Measurements from ENCODE around the gene CLCN3. TPM values are rescaled to one million over a fixed set of nuclear protein-coding genes. Genes with fewer than 3 reads are reported as not detected.
A peak's percentile ranks its signal among the peaks of the same experiment; 100 is the strongest.
"Not testable (repeated sequence)": the region's sequence is repeated elsewhere in the genome, so short reads cannot be mapped to it uniquely, and the experiment has no call there.

CLCN3 gene
- total RNA-seq, 1 experiment from 2014 or later: 17.5 TPM

DNA sequence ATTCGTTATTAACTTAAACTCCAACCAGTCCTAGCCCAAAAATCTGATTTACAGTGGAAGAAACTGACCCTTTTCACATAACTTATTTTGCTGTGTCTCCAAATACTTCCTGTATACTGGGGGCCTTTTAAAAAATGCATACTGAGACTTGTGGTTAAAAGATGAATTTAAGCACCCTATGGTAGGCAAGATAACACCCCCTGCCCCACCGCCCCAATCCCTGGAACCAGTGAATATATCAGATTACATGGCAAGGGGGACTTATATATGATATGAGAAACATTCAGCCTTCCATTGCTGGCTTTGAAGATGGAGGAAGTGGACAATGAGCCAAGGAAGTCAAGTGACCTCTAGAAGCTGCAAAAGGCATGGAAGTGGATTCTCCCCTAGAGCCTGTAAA lies 3.1 kb upstream of the CLCN3 start:
- no peak for DNase-seq (ENCODE audit: low spot score)

DNA sequence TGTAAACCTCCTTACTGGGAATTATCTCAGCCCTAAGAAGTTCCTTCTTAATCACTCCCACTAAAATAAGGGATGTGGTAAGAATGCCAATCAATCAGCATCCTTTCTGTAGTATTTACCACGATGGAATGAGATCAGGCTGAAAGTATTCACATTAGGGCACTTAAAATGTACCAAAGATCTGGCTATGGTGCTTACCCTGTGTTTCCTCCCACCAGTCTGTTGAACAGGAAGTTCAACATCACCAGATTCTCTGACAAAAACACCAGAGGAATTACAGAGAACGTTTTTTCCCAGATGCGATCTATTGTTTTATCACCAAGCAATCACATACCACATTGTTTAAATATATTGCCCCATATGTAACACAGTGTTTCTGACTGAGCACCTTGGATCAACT lies 2.1 kb upstream of the CLCN3 start:
- no peak for DNase-seq (ENCODE audit: low spot score)

DNA sequence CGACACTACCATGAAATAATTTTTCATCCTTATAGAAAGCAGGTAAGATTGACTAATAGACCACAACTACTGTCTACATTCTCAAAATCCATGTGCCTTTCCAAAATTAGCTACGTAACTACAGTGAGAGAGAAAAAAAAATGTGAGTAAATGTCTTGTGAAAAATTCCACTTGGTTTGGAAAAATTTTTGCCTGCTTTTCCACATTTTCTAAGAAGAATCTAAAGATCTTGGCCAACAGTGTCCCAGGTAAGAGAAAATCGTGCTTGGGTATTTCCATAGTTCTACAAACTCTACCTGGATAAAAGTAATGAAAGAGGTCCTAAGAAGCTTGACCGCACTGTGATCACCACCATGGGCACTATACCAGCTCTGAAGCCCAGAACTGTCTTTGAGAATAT lies 1.4 kb upstream of the CLCN3 start:
- DNase-seq (ENCODE audit: low spot score): no peak

DNA sequence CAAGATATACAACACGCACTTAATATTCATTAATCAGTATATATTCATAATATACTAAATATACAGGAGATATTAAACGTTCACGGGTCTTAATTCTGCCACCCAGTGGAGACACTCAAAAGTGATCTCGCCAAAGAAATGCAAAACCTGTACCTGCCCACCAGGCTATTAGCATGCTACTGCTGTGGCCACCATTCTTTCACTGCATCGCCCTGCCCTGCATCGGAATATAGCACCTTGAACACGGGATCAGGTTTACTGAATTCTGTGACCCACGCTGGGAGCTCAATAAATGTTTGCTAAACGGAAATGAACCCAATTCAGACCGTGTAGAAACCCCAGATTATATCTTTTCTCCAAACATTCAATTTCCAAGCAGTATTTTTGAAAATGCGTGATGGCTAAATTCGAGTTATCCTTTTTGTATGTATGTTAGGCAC lies 840 bp upstream of the CLCN3 start:
- peak; percentile 77 for DNase-seq (ENCODE audit: low spot score)

DNA sequence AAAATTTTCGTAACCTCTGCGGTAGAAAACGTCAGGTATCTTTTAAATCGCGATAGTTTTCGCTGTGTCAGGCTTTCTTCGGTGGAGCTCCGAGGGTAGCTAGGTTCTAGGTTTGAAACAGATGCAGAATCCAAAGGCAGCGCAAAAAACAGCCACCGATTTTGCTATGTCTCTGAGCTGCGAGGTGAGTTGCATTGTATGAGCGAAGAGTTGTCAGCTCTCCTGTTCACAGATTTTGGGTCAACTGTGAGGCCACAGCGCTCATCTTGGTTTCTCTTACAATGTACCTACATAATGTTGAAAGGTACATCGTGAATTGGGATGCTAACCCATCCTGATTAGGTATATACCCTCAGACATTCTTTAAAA lies 486 bp downstream of the CLCN3 start:
- DNase-seq (ENCODE audit: low spot score): peak; percentile 43

DNA sequence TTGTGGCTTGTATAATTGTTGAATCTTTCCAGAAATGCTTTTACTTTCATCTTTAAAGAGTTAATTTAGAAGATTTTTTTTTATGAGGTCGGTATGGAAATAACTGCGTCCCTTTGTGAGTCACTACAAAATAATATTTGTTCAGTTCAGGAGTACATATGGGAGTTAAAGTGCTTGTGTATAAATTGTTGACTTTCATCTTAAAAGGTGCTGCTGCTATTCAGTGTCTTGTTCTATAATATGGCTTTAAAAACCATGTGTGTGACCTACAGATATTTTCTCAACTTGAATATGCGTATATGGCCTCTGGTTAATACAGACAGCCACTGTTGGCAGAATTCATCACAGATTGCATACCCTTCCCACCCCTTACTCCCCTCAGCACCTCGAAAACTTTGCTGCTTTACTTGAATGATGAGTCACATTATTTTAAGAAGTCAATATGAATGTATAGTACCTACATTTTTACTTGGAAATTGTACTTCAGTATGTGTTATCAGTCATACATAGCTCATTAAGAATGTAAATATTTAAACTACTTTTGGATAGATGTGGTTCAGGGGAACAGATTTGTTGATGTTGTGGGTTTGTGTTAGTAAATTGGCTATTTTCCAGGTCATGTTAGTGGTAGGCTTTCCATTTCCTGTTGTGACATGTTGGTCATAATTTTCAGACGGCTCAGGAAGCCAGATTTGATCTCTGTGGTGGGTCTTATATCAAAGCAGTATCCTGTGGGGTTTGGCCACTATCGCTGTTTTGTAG lies 1.5 kb downstream of the CLCN3 start:
- peak; percentile 65 for DNase-seq (ENCODE audit: low spot score)

DNA sequence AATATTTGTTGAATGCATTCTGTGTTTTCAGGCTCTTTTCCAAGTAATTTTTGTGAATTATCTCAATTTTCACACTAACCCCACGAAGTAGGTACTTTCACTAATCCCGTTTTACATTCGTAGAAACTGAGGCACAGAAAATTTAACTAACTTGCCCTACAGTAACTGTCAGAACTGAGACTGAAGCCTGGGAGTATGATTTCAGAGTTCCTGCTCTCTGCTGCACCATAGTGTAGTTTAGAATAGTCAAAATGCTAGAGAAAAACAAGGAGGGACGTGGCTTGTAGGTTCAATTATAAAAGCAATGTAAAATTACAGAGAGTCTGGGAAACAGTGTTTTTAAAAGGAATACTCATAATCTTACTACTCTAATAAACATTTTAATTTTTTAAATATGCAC lies 2.2 kb downstream of the CLCN3 start:
- DNase-seq (ENCODE audit: low spot score): peak; percentile 28

DNA sequence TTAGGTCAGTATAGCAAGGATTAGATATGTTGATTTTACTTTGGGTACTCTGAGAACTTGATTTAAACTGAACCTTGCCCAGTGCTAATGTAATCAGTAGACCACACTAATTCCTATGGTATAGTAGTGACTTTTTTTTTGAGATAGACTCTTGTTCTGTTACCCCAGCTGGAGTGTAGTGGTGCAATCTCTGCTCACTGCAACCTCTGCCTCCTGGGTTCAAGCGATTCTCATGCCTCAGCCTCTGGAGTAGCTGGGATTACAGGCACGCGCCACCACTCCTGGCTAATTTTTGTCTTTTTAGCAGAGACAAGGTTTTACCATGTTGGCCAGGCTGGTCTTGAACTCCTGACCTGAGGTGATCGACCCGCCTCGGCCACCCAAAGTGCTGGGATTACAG lies 3.6 kb downstream of the CLCN3 start:
- not testable (repeated sequence) for DNase-seq (ENCODE audit: low spot score)

DNA sequence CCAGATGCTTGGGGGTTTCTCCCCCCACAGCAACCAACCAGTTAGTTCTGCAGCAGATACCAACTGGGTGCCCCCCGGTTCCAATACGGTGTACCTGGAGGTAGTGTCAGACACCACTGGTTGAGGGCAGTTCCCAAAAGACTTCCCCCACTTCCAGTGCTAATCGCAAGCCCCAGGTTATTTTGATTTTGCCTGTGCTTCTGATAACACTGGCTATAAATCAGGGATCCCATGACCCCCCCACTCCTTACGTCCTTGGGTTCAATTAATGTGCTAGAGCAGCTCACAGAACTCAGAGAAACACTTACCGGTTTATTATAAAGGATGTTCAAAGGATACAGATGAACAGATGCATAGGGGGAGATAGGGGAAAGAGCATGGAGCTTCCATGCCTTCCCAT lies 5.5 kb downstream of the CLCN3 start:
- no peak for DNase-seq (ENCODE audit: low spot score)

DNA sequence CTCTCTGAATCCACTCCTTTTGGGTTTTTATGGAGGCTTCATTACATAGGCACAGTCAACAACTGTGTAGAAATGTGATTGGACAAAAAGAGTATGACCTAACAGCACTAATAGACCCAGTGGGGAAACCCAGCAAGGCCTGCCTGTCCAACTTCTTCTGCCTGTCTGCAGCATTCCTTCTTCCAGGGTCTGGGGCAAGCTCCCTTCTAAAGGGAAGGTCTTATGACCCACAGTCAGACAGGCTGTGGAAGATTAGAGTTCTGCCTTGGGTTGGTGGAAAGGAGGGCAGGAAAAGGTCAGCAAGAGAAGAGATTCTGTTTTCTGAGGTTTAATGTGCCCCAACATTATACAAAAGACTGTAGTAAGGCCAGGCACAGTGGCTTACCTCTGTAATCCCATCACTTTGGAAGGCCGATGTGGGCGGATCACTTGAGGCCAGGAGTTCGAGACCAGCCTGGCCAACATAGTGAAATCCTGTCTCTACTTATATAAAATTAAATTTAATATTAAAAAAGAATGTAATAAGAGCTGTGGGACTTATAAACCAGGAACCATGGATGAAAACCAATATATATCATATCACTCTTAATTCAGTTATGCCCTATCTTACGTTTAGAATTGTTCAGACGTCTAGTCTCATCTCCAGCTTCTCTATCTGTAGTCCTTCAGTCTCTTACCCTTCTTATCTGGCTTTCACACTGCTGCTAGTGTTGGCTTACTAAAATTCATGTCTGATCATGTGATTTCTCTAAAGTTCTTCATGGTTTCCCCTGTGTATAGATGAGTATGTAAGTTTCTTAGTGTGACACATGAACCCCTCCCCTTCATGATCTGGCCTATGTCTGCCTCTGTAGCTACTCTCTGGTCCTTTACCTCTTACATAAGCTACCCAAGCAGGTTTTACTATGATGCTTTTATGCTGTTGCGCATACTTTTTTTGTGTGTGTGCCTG lies 6.2 kb downstream of the CLCN3 start:
- DNase-seq (ENCODE audit: low spot score): no peak

DNA sequence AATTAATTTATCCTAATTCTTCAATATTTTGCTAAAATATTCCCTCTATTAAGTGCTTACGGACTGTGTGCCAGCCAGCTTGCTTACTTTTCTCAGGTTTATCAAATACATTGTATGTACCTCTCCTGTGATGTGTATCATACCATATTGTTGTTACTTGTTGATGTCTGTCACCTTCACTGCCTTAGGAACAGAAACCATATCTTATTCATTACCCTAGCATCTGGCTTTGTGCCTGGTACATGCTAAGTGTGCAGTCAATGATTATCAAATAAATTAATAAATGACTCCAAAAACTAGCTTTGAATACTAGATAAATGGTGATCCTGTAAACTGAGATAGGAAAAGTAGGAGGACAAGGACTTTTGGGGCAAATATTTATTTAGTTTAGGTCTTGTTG lies 6.9 kb downstream of the CLCN3 start:
- no peak for DNase-seq (ENCODE audit: low spot score)

DNA sequence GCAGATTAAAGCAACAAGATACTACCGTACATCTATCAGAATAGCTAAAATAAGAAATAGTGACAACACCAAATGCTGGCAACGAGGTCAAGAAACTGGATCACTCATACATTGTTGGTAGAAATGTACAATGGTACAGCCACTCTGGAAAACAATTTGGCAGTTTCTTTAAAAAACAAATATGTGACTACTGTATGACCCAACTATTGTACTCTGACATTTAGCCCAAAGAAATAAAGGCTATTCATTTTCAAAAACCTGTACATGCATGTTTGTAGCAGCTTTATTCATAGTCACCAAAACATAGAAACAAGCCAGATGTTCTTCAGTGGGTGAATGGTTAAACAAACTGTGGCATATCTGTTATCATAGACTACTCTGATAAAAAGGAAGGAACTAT lies 8.2 kb downstream of the CLCN3 start:
- DNase-seq (ENCODE audit: low spot score): no peak

DNA sequence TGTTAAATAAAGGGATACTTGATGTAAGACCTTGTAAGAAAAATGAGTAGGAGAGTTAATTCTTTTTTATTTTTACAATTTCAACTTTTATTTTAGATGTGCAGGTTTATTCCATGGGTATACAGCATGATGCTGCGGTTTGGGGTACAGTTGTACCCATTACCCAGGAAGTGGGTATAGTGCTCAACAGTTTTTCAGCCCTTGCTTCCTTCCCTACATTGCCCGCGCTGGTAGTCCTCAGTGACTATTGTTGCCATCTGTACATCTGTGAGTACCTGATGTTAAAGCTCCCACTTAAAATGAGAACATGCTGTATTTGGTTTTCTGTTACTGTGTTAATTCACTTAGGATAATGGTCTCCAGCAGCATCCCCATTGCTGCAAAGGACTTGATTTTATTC lies 9.7 kb downstream of the CLCN3 start:
- no peak for DNase-seq (ENCODE audit: low spot score)

DNA sequence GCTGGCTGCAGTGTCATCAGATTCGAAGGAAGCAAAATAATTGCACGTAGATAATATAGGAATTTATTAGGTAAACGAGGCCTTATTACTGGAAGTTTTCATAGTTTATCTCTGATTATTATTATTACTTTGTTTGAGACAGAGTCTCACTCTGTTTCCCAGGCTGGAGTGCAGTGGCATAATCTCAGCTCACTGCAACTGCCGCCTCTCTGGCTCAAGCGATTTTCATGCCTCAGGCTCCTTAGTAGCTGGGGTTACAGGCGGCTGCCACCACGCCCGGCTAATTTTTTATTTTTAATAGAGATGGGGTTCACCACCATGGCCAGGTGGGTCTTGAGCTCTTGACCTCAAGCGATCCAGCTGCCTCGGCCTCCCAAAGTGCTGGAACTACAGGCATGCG lies 12.5 kb downstream of the CLCN3 start:
- DNase-seq (ENCODE audit: low spot score): no peak

DNA sequence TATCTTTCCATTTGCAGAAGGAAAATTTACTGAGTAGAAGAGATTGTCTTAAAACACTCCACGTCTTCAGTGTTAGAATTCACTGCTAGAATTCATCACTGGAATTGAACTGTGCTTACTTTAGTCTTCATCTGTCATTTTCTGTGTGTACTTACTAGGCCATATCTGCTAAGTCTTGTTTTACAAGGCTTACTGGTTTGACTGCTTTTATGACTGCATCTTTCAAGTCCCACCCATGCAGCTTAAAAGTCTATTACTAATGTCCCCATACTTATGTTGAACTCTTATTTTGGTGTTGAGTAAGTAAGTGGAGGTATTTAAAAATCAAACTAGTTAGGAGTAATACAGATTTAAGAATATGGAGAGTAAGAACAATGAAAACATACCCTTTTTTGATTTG lies 14.6 kb downstream of the CLCN3 start:
- peak; percentile 66 for DNase-seq (ENCODE audit: low spot score)

DNA sequence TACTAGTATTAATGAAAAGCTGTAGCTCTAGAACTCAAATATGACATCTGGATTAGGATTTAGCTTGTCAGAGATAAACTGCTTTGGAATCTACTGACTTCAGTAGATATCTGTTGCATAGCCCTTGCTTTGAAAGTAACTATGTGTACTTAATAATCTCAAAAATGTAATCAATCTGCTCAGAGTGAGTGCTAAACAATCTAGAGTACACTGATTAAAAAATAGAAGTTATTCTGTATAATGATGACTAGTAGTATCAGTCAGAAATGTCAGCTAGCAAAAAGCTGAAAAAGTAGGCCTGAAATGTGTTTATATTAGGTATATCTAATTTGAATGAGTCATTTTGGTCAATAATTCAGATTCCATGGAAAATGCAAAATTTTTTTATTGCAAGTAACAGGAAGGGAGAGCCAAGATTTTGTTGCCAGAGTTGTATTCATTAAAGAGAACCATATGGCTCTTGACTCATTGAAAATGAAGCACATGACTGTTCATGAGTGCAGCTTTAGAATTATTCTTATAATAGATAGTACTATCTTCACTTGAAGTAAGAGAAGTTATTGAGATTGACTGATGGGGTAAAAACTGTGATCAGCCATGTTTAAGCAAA lies 20.0 kb downstream of the CLCN3 start:
- DNase-seq (ENCODE audit: low spot score): no peak

DNA sequence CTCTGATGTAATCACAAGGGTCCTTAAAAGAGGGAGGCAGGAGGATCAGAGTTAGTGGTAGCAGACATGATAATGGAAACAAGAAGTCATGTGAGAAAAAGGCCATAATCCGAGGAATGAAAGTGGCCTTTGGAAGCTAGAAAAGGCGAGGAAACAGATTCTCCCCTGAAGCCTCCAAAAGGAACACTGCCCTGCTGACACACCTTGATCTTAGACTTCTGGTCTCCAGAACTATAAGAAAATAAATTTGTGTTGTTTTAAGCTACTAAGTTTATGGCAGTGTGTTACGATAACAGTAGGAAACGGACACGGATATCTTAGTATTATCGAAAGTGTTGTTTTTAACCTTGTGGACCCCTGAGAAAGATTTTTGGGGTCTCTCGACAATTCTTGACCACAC lies 24.4 kb downstream of the CLCN3 start:
- DNase-seq (ENCODE audit: low spot score): no peak

DNA sequence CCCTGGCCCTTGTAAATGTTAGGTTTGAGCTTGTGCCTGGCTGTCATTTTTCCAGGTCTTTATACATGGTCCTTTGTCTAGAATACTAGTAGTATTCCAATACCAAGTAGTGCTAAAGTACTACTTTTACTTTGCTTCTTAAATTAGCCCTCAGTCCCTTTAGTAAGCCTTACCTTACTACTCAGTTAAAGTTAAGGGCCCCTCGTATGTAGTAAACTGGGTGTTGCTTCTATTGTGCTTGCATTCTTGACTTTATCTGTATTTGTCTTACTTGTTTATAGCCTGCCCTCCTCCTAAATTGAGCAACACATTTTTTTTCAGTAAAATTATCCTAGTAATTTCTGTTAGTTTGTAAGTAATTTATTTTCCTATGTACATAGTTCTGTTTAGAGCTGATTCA lies 25.2 kb downstream of the CLCN3 start:
- no peak for DNase-seq (ENCODE audit: low spot score)

DNA sequence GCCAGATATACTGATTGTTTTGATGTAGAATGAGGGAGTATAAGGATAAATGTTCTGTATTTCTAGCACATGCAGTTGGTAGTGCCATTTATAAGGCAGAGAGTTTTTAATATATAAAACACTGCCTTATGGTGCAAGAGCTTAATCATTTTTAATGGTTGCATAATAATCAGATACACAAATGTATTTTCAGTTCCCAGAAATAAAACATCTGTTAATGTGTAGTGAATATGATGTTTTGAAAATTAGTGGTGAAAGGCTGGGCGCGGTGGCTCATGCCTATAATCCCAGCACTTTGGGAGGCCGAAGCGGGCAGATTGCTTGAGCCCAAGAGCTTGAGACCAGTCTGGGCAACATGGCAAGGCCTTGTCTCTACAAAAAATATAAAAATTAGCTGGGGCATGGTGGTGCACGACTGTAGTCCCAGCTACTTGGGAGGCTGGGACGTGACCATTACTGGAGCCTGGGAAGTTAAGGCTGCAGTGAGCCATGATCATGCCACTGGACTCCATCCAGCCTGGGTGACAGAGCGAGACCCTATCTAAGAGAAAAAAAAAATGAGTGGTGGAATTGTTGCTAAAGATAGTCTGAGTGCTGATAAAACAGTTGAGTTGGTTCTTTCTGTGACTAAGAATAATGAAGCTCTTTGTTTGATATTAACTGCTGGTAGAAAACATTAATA lies 29.3 kb downstream of the CLCN3 start:
- DNase-seq (ENCODE audit: low spot score): no peak

DNA sequence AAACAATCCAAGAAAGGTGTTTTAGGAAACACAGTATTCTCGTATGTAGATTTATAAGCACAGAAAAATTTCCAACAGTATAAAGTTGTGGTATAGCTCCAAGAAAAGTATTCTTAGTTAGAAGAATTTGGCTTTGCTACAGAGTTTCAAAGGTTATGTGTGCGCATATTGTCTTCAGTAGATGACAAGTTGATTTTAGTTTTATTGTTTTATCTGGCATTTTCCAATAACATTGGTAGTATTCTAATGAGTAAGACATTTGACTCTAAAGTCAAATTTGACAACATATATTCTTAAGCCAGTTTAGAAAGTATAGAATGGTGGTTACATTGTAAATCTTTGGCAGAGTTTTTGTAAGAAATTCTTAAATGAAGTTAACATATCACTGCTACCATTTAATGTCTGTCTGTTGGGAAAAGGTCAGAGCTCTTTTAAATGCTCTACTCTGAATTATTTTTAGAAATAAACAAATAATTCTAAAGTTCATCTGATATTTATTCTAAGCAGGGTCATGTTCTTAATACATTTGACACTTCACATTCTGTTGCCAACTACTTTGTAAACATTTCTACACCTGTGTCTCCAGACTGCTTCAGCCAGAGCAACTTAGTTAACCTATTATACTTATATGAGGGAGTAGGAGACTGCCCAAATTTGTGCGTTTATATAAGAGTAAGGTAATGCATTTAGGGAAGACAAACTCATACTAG lies 30.0 kb downstream of the CLCN3 start:
- DNase-seq (ENCODE audit: low spot score): no peak

DNA sequence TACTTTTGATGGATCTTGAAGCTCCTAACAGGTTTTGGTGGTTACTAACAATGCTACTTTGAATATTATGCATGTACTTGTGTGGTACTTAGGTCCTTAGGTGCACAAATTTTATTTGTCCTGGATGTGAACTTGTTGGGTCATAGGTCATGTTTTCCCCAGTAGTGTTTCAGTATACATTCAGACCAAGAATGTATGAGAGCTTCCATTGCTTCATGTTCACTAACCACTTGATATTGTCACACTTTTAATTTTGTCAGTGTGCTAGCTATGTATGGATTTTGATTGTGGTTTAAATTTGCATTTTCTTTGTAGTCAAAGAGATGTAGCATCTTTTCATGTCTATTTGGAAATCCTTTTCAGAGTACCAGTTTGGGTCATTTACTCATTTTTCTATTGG lies 32.2 kb downstream of the CLCN3 start:
- DNase-seq (ENCODE audit: low spot score): no peak

Data from HT-29 (cell line).